HG02973 (cell line): ENCODE results near the gene DCXR.
A peak's percentile ranks its signal among the peaks of the same experiment; 100 is the strongest.

Experiments used
- ATAC-seq: cut with Tn5 transposase; IDR thresholded peaks from one replicate; pipeline ENCODE4 v1.9.1; 2021; ENCODE audit warnings: moderate library complexity; ENCODE audit not compliant: unreplicated experiment

The DCXR gene

DNA sequence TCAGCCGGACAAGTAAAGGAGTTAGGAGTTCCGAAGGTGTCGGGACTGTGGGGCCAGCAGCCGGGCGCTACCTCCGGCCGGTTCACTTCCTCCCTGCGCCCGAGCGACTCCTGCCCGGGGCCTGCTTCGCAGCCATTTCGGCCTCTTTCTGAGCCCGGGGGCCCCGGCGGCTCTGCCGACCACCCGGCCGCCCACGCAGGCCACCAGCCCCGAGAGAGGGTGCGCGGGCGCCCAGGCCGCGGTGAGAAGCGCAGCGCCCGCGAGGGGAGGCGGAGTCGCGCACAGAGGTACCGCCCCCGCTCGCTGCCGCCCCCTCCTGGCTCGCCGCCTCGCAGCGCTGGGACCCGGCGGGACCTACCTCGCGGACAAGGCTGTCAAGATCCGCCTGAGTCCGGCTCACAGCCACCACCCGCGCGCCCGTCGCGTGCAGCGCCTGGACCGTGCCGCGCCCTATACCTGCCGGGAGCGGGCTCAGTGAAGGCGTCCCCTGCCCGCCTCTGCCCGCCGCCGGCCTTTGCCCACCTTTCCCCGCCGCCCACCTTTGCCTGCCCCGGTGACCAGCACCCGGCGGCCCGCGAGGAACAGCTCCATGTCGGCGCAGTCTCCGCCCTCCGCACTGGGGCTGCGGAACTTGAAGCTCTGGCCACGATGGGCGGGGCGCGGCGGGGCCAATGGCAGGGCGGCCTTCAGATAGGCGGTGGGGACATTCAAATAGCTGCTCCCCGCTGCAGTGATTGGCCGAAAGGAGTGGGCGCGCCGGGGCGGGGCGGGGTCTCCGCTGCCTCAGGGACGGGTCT lies at the start of gene DCXR:
TSS of gene DCXR (minus strand) at position 606 of the 797 bp plus-strand sequence. CDS start at position 591, 15 bp downstream.
- ATAC-seq = peak; percentile 87

DNA sequence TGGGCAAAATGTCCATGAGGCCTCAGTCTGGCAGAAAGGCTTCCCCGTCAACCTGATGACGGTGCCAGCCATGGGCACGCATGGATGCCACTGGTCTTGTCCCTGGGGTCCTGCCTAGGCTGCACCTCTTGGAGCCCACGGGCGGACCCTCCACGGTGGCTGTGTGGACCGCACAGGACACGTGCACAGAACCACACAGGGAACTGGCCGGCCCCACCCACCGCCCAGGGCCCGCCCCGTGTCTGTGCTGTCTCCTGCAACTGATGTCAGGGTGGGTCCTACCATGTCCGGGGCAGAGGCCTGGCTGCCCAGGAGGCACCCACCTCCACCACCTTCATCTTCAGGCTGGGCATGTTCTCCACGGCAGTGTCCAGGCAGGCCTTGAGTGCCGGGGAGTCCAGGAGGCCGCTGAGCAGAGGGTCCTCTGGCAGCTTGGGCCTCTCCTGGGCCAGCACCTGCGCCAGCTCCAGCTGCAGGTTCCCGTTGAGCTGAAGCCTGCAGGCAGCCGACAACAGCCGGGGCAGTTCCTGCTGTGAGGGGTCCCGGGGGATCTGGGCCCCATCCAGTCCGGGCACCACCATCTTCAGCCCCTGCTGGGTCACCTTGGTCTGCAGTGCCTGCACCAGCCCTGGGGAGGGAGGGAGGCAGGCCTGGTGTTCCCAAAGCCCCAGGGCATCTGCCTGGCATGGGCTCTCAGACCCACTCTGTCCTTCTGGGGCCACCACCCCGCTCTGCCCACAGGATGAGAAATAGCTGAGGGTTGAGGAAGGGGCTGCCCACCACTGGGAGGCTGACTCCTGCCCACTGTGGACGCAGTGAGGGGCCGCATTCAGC lies 48.7 kb upstream of the DCXR start:
- ATAC-seq = no peak

DNA sequence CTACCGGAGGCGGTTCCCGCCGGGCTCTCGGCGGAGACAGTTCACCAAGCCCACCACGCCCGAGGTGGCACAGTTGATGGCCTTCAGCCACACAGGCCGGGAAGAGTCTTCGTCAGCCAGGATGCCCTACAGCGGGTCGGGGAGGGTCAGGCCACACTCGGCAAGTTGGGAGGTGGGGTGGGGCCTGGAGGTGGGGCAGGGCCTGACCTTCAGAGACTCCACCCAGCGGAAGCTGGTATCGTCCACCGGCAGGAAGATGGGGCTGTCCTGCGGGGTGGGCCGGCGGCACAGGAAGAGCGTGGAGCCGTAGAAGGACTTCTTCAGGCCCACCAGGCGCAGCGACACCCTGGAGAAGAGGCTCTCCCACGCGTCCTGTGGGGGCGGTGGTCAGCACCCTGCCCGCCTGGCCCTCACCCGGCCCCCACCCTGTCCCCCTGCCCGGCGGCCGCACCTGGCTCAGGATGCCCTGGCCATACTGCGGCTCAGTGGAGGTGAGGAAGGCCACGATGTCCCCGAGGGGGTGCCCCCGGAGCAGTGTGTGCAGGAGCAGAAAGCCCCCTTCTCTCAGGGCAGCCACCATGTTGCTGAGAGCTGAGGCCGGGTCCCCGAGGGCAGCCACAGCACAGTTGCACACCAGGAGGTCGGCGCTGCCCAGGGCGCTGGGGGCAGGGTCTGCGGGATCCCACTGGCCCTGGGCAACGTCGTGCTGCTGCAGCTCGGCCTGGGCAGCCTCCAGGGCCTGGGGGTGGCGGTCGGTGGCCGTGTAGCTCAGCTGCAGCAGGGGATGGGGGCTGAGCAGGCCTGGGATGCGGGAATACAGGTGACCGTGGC lies 47.7 kb upstream of the DCXR start:
- ATAC-seq = no peak

DNA sequence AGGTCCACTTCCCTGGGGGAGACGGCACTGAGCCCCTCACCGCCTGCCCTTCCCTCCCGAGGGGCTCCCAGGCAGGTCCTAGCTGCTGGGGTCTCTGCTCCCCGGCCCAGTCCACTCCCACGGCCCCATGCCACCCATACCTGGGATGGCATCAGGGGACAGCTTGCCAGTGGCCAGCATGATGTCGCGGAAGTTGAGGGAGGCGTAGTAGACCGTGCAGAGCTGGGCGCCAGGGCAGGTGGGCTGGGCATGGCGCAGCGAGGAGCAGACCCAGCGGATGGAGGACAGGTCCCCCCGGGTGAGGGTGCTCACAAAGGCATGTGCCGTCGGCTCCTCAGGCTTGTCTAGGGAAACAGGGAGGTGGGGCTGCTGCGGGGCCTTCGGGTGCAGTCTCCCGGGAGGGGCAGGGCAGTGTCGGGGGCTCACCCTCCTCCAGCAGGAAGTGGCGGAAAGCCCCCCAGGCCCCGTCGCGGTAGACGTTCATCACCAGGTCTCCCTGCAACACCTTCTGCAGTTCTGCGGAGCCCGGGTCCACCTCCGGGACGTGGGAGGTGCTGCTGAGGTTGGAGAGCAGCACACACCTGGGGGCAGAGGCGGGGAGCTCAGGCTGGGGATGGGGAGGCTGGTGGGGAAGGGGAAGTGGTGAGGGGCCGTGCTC lies 47.0 kb upstream of the DCXR start:
- no peak for ATAC-seq

DNA sequence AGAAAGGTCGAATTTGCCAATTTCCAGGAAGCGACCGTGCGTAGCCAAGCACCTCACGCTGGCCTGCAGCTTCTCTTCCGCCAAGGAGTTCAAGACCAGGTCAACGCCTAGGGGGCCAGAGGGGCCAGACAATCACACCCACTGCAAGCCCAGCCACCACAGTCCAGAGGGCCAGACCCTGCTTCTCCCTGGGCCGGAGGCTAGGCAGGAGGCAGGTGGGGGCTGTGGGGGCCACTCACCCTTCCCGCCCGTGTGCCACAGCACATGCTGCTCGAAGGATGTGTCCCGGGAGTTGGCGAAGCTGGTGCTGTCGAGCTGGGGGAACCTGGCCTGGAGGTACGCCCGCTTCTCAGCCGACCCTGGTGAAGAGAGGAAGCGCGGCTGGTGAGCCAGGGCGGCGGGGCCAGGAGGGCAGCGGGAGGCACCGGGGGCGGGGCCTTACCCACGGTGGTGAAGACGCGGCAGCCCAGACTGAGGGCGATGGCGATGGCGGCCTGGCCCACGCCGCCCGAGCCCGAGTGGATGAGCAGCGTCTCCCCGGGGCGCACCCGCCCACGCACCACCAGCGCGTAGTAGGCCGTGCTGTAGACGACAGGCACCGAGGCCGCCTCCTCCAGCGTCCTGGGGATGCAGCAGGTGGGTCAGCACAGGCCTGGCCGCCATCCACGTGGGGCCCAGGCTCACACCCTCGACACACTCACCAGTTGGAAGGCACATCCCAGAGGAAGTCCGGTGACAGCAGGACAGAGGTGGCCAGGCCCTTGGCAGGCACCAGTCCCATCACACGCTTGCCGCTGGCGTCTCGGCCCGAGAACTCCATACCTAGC lies 46.2 kb upstream of the DCXR start:
- no peak for ATAC-seq

DNA sequence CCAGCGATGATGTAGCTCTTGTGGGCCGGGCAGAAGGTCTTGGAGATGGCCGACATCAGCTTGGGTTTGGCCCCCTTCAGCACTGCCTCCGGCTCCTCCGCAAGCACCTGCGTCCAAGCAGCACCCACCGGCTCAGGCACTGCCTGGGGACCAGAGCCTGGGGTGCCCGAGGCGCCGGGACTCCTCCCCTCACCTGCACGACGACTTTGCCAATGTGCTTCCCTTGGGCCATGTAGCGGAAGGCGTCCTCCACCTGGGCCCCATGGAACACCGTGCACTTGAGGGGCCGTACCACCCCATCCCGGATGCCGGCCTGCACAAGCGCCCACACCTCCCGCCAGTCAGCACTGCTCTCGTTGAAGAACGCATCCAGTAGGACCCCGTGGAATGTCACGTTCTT lies 45.5 kb upstream of the DCXR start:
- no peak for ATAC-seq

DNA sequence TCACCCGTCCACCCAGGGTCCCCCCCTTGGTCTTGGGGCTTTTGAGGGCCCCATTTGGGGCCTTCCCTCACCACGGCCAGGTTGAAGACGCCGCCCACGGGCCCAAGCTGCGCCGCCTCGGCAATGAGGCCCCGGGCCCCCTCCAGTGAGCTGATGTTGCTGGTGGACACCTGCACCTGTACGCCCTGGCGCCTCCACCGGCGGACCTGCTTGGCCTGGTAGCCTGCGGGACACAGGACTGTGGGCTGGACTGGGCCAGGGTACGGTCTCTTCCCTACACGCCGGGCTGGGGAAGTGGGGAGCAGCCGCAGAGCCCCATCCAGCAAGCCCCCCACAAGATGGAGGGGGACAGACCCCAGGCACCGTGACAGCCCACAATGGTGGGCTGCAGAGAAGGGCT lies 45.0 kb upstream of the DCXR start:
- no peak for ATAC-seq

DNA sequence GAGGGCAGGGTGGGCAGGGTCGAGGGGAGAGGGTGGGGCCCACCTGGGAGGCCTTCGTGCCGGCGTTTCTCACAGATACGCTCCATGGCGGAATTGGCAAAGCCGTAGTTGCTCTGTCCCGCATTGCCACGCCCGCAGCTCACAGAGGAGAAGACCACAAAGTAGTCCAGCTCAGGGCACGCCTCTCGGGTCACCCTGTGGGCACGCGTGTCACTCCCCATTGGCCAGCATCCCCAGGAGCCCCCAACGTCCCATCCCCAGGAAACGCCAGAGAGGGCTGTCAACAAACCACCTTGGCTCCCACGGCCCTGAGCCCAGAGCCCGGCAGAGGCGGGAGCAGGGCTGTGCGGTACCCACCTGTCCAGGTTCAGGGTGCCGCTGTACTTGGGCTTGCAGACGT lies 44.5 kb upstream of the DCXR start:
- ATAC-seq = no peak

DNA sequence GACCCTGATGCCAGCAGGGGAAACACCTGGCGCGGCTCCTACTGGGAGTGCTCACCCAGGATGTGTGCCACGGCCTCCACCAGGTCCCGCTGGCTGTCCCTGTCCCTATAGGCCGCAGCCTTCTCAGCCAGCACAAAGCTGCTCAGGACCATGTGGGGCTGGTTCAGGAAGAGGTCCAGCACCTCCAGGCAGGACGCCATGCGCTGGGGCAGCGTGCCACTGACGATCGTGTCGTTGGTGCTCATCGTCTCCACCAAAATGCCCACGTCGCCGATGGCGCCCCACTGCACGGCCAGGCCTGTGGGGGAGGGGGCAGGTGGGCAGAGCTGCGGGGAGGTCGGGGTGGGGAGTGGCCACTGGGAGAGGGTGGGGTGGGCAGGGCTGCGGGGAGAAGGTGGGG lies 44.0 kb upstream of the DCXR start:
- no peak for ATAC-seq

DNA sequence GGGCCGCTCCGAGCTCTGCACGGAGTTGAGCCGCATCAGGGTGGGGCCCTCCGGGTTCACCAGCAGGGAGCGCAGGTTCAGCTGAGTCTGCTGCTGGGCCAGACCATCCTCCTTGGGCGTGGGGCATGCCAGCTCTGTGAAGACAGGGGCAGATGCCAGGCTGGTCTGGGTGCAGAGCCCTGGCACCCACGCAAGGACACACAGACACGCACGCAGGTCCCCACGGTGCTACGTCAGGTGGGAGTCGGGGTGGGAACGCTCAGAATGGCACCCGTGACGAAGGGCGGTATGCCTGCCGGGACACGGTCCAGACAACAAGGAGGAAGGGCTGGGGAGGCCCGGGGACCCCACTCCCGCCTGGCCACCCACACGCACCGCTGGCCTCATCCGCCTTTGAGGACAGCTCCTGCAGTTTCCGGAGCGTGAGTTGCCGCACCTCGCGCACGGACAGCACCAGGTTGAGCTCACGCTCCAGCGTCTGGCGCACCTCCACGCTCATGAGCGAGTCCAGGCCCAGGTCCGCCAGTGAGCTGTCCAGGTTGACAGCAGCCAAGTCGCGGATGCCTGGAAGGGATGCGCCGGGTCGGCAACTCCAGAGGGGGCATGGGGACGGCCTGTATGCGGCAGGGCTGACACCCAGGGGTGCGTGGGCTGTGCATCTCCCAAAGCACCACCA lies 43.4 kb upstream of the DCXR start:
- ATAC-seq = no peak

DNA sequence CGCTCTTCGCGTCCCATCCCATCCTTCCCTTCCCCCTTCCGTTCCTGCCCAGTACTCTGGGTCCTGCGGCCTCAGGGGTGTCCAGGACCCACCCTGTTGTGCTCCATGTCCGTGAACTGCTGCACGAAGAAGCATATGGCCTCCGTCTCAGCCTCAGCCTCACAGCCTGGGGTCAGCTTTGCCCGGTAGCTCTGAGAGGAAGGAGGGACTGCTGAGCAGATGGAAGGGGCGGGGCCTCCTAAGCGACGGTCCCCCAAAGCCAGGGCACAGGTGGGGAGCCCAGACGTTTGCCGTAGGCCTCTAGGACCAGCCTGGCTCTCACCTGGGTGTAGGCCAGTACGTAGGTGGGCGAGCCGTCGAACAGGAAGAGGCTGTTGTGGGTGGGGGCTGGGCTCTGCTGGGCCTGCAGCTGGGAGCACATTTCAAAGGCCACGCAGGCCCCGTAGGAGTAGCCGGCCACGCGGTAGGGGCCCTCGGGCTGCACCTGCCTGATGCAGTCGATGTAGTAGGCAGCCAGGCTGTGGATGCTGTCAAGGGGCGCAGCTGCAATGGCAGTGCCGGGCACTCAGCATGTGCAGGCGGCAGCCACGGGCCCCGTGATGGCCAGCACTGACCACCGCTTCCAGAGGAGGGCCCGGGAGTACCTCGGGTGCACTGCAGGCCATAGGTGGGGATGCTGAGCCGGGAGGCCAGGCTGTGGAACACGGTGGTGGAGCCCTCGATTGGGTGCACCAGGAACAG lies 42.7 kb upstream of the DCXR start:
- ATAC-seq = no peak

DNA sequence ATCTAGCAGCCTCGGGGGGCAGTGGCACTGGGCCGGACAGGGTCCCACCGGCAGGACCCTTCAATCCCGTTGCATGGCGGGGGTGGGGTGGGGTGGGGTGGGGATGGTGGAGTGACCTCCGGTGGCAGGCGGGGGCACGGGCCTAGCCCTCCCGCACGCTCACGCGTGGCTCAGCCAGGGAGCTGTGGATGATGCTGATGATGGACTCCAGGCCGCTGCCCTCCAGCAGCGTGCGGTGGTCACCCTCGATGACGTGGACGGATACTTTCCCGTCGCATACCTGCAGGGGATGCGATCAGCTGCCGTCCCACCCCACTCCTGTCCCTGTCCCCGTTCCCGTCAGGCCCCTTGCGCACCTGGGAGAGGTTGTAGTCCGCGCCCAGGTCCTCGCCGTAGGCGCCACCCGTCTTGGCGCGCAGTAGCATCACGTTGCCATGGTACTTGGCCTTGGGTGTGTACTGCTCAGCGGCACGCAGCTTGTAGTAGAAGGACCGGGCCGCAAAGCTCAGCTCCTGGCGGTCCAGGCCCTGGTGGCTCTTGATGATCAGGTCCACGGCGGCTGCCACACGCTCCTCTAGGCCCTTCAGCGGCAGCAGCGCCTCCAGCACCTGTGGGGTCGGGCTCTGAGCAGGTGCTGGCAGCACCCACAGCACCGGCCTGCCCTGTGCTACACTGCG lies 41.6 kb upstream of the DCXR start:
- ATAC-seq = no peak

DNA sequence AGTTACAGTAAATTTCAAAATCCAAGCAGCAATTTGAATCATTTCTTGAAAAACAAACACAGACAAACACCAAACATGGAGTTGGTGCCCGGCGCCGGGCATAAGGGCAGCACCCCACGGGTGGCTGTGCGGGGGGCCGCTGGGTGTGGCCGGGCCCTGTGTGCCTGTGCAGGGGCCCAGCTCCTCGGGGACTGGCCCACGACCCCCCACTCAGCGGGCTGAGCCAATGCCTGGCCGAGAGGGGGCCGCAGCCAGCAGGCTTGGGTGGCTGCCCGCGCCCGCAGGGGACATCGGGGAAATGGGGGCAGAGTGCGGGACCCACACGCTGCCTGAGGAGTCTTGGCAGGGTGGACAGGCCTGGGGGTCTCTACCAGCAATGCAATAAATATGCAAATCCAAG lies 40.9 kb upstream of the DCXR start:
- ATAC-seq = no peak

DNA sequence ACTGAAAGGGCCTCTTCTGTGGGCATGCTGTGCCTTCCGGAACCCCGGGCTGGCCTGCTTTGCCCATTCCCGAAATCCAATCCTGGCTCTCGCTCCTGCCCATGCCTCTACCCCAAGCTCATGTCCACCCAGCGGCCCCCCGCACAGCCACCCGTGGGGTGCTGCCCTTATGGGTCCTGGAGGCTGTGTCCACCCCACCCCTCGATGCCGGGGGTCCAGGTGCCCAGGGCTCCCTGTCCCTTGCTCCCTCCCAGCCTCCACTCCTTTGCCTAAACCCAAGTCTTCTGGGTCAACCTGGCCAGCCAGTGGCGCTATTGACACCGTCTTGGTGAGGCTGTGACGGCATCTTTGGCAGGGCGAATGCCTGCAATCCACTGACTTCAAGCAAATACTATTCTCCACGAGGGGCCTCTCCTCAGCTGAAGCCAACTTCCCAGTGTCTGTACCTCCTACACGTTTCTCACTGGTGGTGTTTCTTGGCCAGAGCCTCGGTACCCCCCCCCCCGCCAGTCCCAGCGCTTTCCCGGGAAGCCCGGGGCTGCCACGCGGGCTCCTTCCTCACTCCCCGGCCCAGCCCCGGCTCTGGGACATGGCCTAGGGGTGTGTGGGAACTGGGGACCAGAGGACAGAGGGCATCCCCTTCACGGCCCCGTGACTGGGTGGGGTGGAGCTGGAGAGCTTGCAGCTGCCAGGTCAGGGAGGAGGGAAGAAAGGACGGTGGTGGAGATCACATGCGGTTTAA lies 40.3 kb upstream of the DCXR start:
- no peak for ATAC-seq

DNA sequence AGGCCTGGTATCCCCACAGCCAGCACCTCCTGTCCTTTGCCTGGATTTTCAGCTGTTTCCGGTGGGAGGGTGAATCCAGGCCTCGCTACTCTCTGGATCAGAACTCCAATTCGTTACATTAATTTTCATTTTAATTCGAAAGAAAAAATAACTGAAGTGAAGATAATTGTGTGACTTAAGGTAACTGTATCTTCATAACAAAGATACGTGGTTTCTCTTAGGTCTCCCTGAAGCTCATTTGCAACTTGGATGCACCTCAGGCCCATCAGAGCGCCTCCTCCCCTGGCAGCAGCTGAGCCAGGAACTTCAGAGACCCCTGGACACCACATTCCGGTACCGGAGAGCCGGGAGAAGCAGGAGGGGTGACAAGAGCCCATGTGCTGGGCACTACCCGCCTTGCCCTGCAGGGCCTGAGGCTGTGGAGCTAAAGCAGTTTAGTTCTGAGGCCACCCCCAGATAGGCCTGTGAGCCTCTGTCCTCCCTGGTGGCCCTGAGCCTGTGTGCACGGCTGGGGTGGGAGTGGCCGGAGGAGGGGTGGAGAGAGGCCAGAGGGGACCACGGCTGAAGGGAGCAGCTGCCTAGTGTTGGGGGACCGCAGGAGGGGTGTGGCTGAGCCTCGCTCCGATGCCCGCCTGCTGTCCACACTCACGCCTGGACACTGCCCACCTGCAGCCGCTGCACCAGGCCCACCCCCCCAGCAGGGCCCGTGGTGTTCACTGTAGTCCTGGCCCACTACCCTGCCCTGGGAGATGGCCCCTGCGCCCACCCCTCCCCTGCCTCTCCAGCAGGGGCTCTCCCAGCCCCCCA lies 39.5 kb upstream of the DCXR start:
- no peak for ATAC-seq

DNA sequence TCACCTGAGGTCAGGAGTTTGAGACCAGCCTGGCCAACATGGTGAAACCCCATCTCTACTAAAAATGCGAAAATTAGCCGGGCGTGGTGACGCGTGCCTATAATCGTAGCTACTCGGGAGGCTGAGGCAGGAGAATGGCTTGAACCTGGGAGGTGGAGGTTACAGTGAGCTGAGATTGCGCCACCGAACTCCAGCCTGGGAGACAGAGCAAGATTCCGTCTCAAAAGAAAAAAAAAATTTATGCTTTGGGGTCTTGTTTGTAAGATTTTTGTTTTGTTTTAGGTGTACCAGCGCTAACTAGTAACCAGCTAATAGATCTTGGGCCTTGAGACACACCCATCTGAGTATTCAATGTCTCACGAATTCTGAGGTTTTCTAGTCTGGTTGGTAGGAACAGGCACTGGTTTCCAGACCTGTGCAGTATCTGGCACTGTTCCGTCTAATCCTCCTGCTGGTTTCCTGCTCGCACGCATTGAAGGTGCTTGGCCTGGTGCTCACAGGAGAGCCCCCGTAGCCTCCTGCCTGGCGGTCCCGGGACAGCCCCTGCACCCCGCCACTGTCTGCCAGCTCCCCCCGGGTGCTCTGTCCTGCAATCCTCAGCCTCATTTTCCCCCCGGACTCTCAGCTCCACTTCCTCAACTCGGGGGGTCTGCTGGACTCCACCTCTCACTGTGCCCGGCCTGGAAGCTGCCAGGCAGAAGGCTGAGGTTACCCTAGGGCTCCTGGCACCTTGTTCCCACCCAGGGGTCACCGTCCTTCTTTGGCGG lies 38.7 kb upstream of the DCXR start:
- no peak for ATAC-seq
